ENCODE data around the gene MICAL3.

The MICAL3 gene

GRCh38 chr22:17794726-17795542, 229.4 kb downstream of the MICAL3 start:
- TF ChIP-seq FOXK2 (IDR thresholded peaks at IDR 0.05): no peak
- TF ChIP-seq ARNT (IDR thresholded peaks at IDR 0.05): no peak
- TF ChIP-seq ELF4 (IDR thresholded peaks at IDR 0.05): no peak
- TF ChIP-seq BHLHE40 (IDR thresholded peaks at IDR 0.05; ENCODE audit: borderline replicate concordance): no peak
- no peak for TF ChIP-seq FOXM1 (IDR thresholded peaks at IDR 0.05; ENCODE audit: borderline replicate concordance)
- TF ChIP-seq HDGF (IDR thresholded peaks at IDR 0.05; ENCODE audit: borderline replicate concordance): no peak
- no peak for TF ChIP-seq NFRKB (IDR thresholded peaks at IDR 0.05)
- TF ChIP-seq ZNF384 (IDR thresholded peaks at IDR 0.05): no peak
- no peak for TF ChIP-seq SP1 (IDR thresholded peaks at IDR 0.05)
- no peak for TF ChIP-seq SUZ12 (IDR thresholded peaks at IDR 0.05)
- TF ChIP-seq CTBP1 (IDR thresholded peaks at IDR 0.05; ENCODE audit: borderline replicate concordance): no peak
- TF ChIP-seq L3MBTL2 (conservative IDR thresholded peaks at IDR 0.05): no peak
- no peak for TF ChIP-seq TARDBP (IDR thresholded peaks at IDR 0.05)
- TF ChIP-seq FOXA1 (IDR thresholded peaks at IDR 0.05): no peak
- no peak for TF ChIP-seq PKNOX1 (IDR thresholded peaks at IDR 0.05)
- no peak for TF ChIP-seq LEF1 (IDR thresholded peaks at IDR 0.05; ENCODE audit: borderline replicate concordance)
- ChIA-PET CTCF (no interaction called here), POLR2A (no interaction called here)

DNA sequence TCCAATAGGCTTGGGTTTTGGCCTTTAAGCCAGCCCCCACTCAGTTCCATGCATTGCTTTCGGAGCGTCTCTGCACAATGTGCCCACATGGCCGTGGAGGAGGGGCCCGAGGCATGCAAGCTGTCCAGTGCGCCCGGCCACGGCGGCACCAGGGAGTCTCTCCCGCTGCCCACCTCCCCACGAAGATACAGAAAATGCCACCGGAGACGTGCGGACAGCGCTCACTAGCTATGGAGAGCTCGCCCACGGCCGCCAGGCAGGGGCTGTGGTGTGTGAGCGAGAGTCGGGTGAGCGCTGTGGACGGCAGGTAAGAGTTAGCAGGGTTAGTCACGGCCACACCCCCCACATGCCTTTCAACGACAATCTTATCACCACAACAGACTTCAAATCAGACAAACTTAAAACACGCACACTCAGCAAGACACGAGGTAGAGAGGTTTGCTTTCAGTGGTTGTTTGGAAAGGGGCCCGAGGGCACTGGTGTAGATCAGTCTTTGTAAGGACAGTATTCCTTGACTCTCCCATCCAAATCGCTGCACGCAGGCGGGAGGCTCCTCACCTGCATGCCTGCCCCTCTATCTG, 231.4 kb downstream of the MICAL3 start:
- no peak for DNase-seq (ENCODE audit: extremely low spot score)
- TF ChIP-seq FOXA1 (IDR thresholded peaks at IDR 0.05) (no peak), TARDBP (IDR thresholded peaks at IDR 0.05) (no peak), CTBP1 (IDR thresholded peaks at IDR 0.05; ENCODE audit: borderline replicate concordance) (no peak), L3MBTL2 (conservative IDR thresholded peaks at IDR 0.05) (no peak), SP1 (IDR thresholded peaks at IDR 0.05) (no peak), BHLHE40 (IDR thresholded peaks at IDR 0.05; ENCODE audit: borderline replicate concordance) (no peak), ZNF384 (IDR thresholded peaks at IDR 0.05) (no peak), ARNT (IDR thresholded peaks at IDR 0.05) (no peak), SUZ12 (IDR thresholded peaks at IDR 0.05) (no peak), HDGF (IDR thresholded peaks at IDR 0.05; ENCODE audit: borderline replicate concordance) (no peak), FOXK2 (IDR thresholded peaks at IDR 0.05) (no peak), LEF1 (IDR thresholded peaks at IDR 0.05; ENCODE audit: borderline replicate concordance) (no peak)
- POLR2A ChIA-PET: no interaction called here
- CTCF ChIA-PET: no interaction called here

More at GRCh38 chr22:17794726-17795542, 229.4 kb downstream of the MICAL3 start:
- no peak for DNase-seq (ENCODE audit: extremely low spot score)

GRCh38 chr22:17792299-17792698, 232.1 kb downstream of the MICAL3 start:
- TF ChIP-seq FOXA1 (IDR thresholded peaks at IDR 0.05) (no peak), LEF1 (IDR thresholded peaks at IDR 0.05; ENCODE audit: borderline replicate concordance) (no peak), CTBP1 (IDR thresholded peaks at IDR 0.05; ENCODE audit: borderline replicate concordance) (no peak), SP1 (IDR thresholded peaks at IDR 0.05) (no peak), ZNF384 (IDR thresholded peaks at IDR 0.05) (no peak), TARDBP (IDR thresholded peaks at IDR 0.05) (no peak), FOXK2 (IDR thresholded peaks at IDR 0.05) (no peak), ARNT (IDR thresholded peaks at IDR 0.05) (no peak)
- CTCF ChIA-PET: interaction anchor here (0.6 to 0.7 kb wide), 2 partner anchors 12 to 280 kb away, joined by 3 read pairs; no protein-coding TSS in a partner anchor
- no peak for DNase-seq (ENCODE audit: extremely low spot score)
- POLR2A ChIA-PET: no interaction called here

DNA sequence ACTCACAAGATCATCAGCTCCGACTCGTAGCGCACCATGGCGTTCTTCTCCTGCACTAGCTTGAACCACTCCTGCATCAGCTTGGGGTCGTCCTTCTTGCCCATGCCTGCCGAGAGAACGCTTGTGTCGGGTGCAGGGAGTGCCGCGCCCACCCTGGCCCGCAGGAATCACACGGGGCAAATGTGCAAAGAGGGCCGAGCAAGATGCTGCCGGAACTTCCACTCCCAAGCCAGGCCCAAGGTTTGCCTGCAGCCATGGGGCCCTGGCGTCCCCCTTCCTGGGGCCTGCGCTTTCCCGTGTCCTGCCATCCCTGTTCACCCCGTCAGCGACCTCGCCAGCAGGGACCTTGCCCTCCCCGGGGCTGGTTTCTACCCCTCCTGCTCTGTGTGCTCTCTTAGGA, 233.2 kb downstream of the MICAL3 start:
- no peak for TF ChIP-seq ARNT (IDR thresholded peaks at IDR 0.05)
- TF ChIP-seq L3MBTL2 (conservative IDR thresholded peaks at IDR 0.05): no peak
- TF ChIP-seq TARDBP (IDR thresholded peaks at IDR 0.05): no peak
- TF ChIP-seq ZNF384 (IDR thresholded peaks at IDR 0.05): no peak
- TF ChIP-seq BHLHE40 (IDR thresholded peaks at IDR 0.05; ENCODE audit: borderline replicate concordance): no peak
- no peak for TF ChIP-seq ELF4 (IDR thresholded peaks at IDR 0.05)
- no peak for TF ChIP-seq FOXK2 (IDR thresholded peaks at IDR 0.05)
- no peak for TF ChIP-seq FOXM1 (IDR thresholded peaks at IDR 0.05; ENCODE audit: borderline replicate concordance)
- TF ChIP-seq SUZ12 (IDR thresholded peaks at IDR 0.05): no peak
- TF ChIP-seq SP1 (IDR thresholded peaks at IDR 0.05): no peak
- TF ChIP-seq FOXA1 (IDR thresholded peaks at IDR 0.05): no peak
- no peak for TF ChIP-seq HDGF (IDR thresholded peaks at IDR 0.05; ENCODE audit: borderline replicate concordance)
- TF ChIP-seq PKNOX1 (IDR thresholded peaks at IDR 0.05): no peak
- TF ChIP-seq CTBP1 (IDR thresholded peaks at IDR 0.05; ENCODE audit: borderline replicate concordance): no peak
- TF ChIP-seq LEF1 (IDR thresholded peaks at IDR 0.05; ENCODE audit: borderline replicate concordance): no peak
- ChIA-PET POLR2A (no interaction called here), CTCF (no interaction called here)
- no peak for DNase-seq (ENCODE audit: extremely low spot score)

DNA sequence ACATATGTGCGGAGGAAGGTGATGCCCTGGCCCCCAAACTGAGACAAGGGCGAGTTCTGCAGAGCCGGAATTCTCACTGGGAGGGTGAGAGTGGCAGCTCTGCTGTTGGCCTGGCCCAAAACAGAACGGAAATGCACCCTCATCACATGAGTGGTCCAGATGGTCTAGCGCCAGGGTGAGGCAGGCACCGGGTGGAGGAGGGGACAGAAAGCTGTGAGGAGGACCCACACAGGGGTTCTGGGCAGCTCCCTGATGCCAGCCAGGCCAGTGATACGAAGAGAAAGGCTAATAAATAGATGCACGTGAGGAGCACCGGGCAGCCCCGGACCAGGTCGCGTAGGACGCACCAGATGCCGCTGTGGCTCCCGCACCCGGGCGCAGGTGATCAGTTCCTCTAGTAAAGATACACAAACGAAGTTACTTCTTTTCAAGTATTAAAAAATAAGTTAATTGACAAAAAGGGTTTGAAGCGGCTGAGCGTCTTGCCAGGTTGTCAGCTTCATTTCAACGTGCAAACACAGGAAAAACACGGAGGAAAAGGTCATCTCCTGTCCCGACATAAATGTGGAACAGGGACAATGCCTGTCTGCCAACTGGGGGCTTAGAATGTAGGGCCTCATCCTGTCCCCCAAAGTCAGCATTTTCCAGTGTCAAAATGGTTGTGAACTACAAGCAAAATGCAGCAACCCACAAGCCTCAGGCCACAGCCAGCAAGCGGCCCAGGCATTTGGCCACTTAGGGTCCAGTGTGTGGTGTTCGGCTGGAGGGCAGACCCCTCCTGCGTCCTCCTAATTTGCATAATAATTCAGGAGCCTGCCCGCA, 234.8 kb downstream of the MICAL3 start:
- CTCF ChIA-PET: interaction anchor here (5.5 kb wide), 1 partner anchor 46 kb away, joined by 64 read pairs; no protein-coding TSS in a partner anchor
- TF ChIP-seq FOXK2 (IDR thresholded peaks at IDR 0.05) (no peak), FOXA1 (IDR thresholded peaks at IDR 0.05) (no peak), SUZ12 (IDR thresholded peaks at IDR 0.05) (no peak), TARDBP (IDR thresholded peaks at IDR 0.05) (no peak), FOXM1 (IDR thresholded peaks at IDR 0.05; ENCODE audit: borderline replicate concordance) (no peak), LEF1 (IDR thresholded peaks at IDR 0.05; ENCODE audit: borderline replicate concordance) (no peak), ARNT (IDR thresholded peaks at IDR 0.05) (no peak), L3MBTL2 (conservative IDR thresholded peaks at IDR 0.05) (no peak), ZNF384 (IDR thresholded peaks at IDR 0.05) (no peak), CTBP1 (IDR thresholded peaks at IDR 0.05; ENCODE audit: borderline replicate concordance) (no peak), BHLHE40 (IDR thresholded peaks at IDR 0.05; ENCODE audit: borderline replicate concordance) (no peak)
- POLR2A ChIA-PET: no interaction called here
- DNase-seq (ENCODE audit: extremely low spot score): no peak
